HepG2 (cell line): ENCODE results near the gene NAA16. TPM values are rescaled to one million over a fixed set of nuclear protein-coding genes. Genes with fewer than 3 reads are reported as not detected.

ENCODE experiments used
- ATAC-seq: fragments of 200-7000 bp; cut with Tn5 transposase; 3 replicates; pipeline ENCODE4 v1.9.1; 2020; ENCODE audit warnings: mild to moderate bottlenecking, moderate library complexity
- BruUV-seq: library from RNA; stranded (reverse); fragments of 400-500 nt; replicated peaks from 2 replicates; lab custom pipeline; 2021; lab: Mats Ljungman, UMichigan
- CTCF ChIA-PET: fragments of 300-600 bp; formaldehyde crosslinking; extraction: SDS; loops from one replicate; lab custom pipeline; 2021; ENCODE audit warnings: low total read pairs, inconsistent platforms, low intra/inter-chr PET ratio; lab: Yijun Ruan, JAX
- POLR2A ChIA-PET: fragments of 350-600 bp; sonication (Branson Sonifier 250); formaldehyde crosslinking; loops from one replicate; lab custom pipeline; 2020; ENCODE audit warnings: antibody characterized with exemption, inconsistent platforms; lab: Yijun Ruan, JAX
- DNase-seq: peaks from one replicate; pipeline ENCODE4 v3.0.0-alpha.2; 2015; ENCODE audit warnings: low spot score
- FAIRE-seq: peaks from 3 replicates; lab custom pipeline; 2011; peaks lifted over from hg19 to GRCh38; lab: Jason Lieb, UNC
- H2AFZ ChIP-seq: one replicate; pipeline ENCODE4 v1.6.1; 2011; ENCODE audit warnings: low read length, inconsistent platforms
- H3K27ac ChIP-seq: fragments of 300-600 bp; 3 replicates; pipeline ENCODE4 v1.8.0; 2011; ENCODE audit warnings: mixed run types, mild to moderate bottlenecking, mixed read lengths, low read length, inconsistent platforms; ENCODE audit not compliant: insufficient read depth; ENCODE audit errors: extremely low read length
- H3K27me3 ChIP-seq, 2 experiments: fragments of 200-600 bp in 1 of 2; 2 replicates in 1 of 2; 3 replicates in 1 of 2; pipeline versions ENCODE4 v1.6.0 to v1.8.0; 2011; ENCODE audit warnings: low read length in 2 of 2, mild to moderate bottlenecking in 2 of 2, moderate library complexity in 2 of 2, inconsistent platforms in 1 of 2; ENCODE audit not compliant: insufficient read depth in 2 of 2, control insufficient read depth in 1 of 2
- H3K36me3 ChIP-seq, 2 experiments: fragments of 200-600 bp in 1 of 2; replicated peaks in 1 of 2; 2 replicates in 1 of 2; 3 replicates in 1 of 2; pipeline versions ENCODE4 v1.5.1 to v1.8.0; 2011; ENCODE audit warnings: low read length in 2 of 2, inconsistent platforms in 1 of 2; ENCODE audit not compliant: insufficient read depth in 2 of 2, control insufficient read depth in 1 of 2
- H3K4me1 ChIP-seq: 2 replicates; pipeline ENCODE4 v1.5.1; 2012; ENCODE audit warnings: low read length, inconsistent platforms; ENCODE audit not compliant: insufficient read depth
- H3K4me2 ChIP-seq: 2 replicates; pipeline ENCODE4 v1.6.0; 2011; ENCODE audit warnings: low read depth, low read length, inconsistent platforms
- H3K4me3 ChIP-seq, 3 experiments: fragments of 200-600 bp in 1 of 3; sonication (generic), shearing (Covaris generic) in 1 of 3; replicated peaks in 1 of 3; 2 replicates each; pipeline ENCODE4 v1.5.1; 2011 to 2016; ENCODE audit warnings: low read length in 3 of 3, inconsistent platforms in 2 of 3, low read depth in 2 of 3, mild to moderate bottlenecking in 2 of 3, control low read depth in 1 of 3, mixed read lengths in 1 of 3; ENCODE audit not compliant: insufficient read depth in 1 of 3
- H3K79me2 ChIP-seq: one replicate; pipeline ENCODE4 v1.6.1; 2011; ENCODE audit warnings: low read length, inconsistent platforms; ENCODE audit not compliant: insufficient read depth
- H3K9ac ChIP-seq: 2 replicates; pipeline ENCODE4 v1.6.0; 2011; ENCODE audit warnings: mild to moderate bottlenecking, low read depth, low read length, inconsistent platforms; ENCODE audit not compliant: insufficient read depth
- H3K9me3 ChIP-seq: 2 replicates; pipeline ENCODE4 v1.5.1; 2012; ENCODE audit warnings: mild to moderate bottlenecking, low read length
- H4K20me1 ChIP-seq: 2 replicates; pipeline ENCODE4 v1.6.0; 2011; ENCODE audit warnings: inconsistent platforms, mild to moderate bottlenecking, low read length, moderate library complexity; ENCODE audit not compliant: insufficient read depth
- ATF4 ChIP-seq, 2 experiments: fragments of 450-650 bp in 1 of 2; sonication (generic) in 1 of 2; formaldehyde crosslinking; IDR thresholded peaks; 2 replicates each; pipeline versions ENCODE4 v1.5.0 to v1.8.0; 2020 to 2022; ENCODE audit warnings: mild to moderate bottlenecking in 1 of 2, missing genetic modification reagents in 1 of 2
- EHMT2 ChIP-seq: fragments of 200-600 bp; sonication (generic); IDR thresholded peaks from 2 replicates; pipeline ENCODE4 v1.7.0; 2017; ENCODE audit warnings: antibody characterized with exemption, low read depth, low read length, borderline replicate concordance
- ETV5 ChIP-seq: IDR thresholded peaks from 2 replicates; pipeline ENCODE4 v1.6.1; 2018; ENCODE audit warnings: missing biosample characterization, missing genetic modification reagents, inconsistent platforms, borderline replicate concordance
- KLF11 ChIP-seq: IDR thresholded peaks from 2 replicates; pipeline ENCODE4 v1.6.1; 2016; ENCODE audit warnings: missing compliant biosample characterization
- NFATC3 ChIP-seq: sonication (generic); formaldehyde crosslinking; IDR thresholded peaks from 2 replicates; pipeline ENCODE4 v1.5.1; 2020; ENCODE audit warnings: mild to moderate bottlenecking, missing genetic modification reagents
- PAWR ChIP-seq: sonication (generic); formaldehyde crosslinking; IDR thresholded peaks from 2 replicates; pipeline ENCODE4 v1.4.0; 2020; ENCODE audit warnings: missing genetic modification reagents, mild to moderate bottlenecking, borderline replicate concordance
- TERF1 ChIP-seq: sonication (generic); formaldehyde crosslinking; IDR thresholded peaks from 2 replicates; pipeline ENCODE4 v1.8.0; 2022; ENCODE audit warnings: mild to moderate bottlenecking, missing genetic modification reagents, moderate library complexity
- ZEB1 ChIP-seq: IDR thresholded peaks from 2 replicates; pipeline ENCODE4 v1.6.1; 2012; ENCODE audit warnings: mild to moderate bottlenecking, low read depth, inconsistent platforms; ENCODE audit not compliant: insufficient replicate concordance
- ZFP62 ChIP-seq: sonication (generic); formaldehyde crosslinking; IDR thresholded peaks from 2 replicates; pipeline ENCODE4 v1.4.0; 2020; ENCODE audit warnings: missing genetic modification reagents
- ZNF232 ChIP-seq: sonication (generic); formaldehyde crosslinking; IDR thresholded peaks from 2 replicates; pipeline ENCODE4 v1.4.0; 2020; ENCODE audit warnings: missing genetic modification reagents, borderline replicate concordance
- ZNF234 ChIP-seq: sonication (generic); formaldehyde crosslinking; conservative IDR thresholded peaks from 2 replicates; pipeline ENCODE4 v1.5.1; 2020; ENCODE audit warnings: mild to moderate bottlenecking, missing genetic modification reagents
- ZNF280D ChIP-seq: sonication (generic); formaldehyde crosslinking; IDR thresholded peaks from 2 replicates; pipeline ENCODE4 v1.5.1; 2020; ENCODE audit warnings: mild to moderate bottlenecking, missing genetic modification reagents
- ZNF343 ChIP-seq: sonication (generic); formaldehyde crosslinking; IDR thresholded peaks from 2 replicates; pipeline ENCODE4 v1.4.0; 2020; ENCODE audit warnings: mild to moderate bottlenecking, missing genetic modification reagents
- ZNF563 ChIP-seq: sonication (generic); formaldehyde crosslinking; IDR thresholded peaks from 2 replicates; pipeline ENCODE4 v1.8.0; 2022; ENCODE audit warnings: mild to moderate bottlenecking, moderate library complexity, missing genetic modification reagents
- ZNF784 ChIP-seq: sonication (generic); formaldehyde crosslinking; IDR thresholded peaks from 2 replicates; pipeline ENCODE4 v1.5.1; 2020; ENCODE audit warnings: missing genetic modification reagents, mild to moderate bottlenecking, borderline replicate concordance
- WGBS: methylation state at CpG from one replicate; pipeline ENCODE4 v1.1.6; 2017; ENCODE audit warnings: low lambda C conversion rate; 5-methylcytosine and 5-hydroxymethylcytosine counted together
- in situ Hi-C: cut with HindIII; loops from 2 replicates; pipeline ENCODE4 v1.10.0; 2017; ENCODE audit warnings: low pct_unique_long_range_greater_than_20kb; ENCODE audit not compliant: extremely low pct_ligation_motif_present
- intact Hi-C: fragments of 100-400 bp; cut with micrococcal nuclease; formaldehyde crosslinking; loops from one replicate; pipeline ENCODE4 v1.10.0; 2022; ENCODE audit not compliant: unreplicated experiment
- polyA plus RNA-seq, 8 experiments: library from polyadenylated mRNA; depleted of rRNA in 3 of 8; stranded (reverse) in 7 of 8; unstranded in 1 of 8; fragments of >200 nt; fragmentation: Illumina TruSeq in 4 of 8; extraction: Trizol in 4 of 8; gene quantifications; 2 replicates each; pipeline versions ENCODE4 v1.2.1 to v1.2.3, GENCODE V29; 2011 to 2016; ENCODE audit warnings: low read depth in 4 of 8, missing spikeins in 1 of 8, mixed read lengths in 1 of 8; ENCODE audit not compliant: insufficient read depth in 1 of 8
- total RNA-seq, 5 experiments: library from RNA; depleted of rRNA; stranded (reverse); fragments of >200 nt; fragmentation: Illumina TruSeq; extraction: Trizol; gene quantifications; 2 replicates each; pipeline ENCODE4 v1.2.3, GENCODE V29; 2016; ENCODE audit warnings: low read depth in 1 of 5

The NAA16 gene
- total and polyA plus RNA-seq, 2 of the 13 experiments (the other 11 are each of a cell fraction or from before 2014, with no cell fraction given): 9.2 to 15.1 TPM

GRCh38 chr13:41383386-41383785 is 72.3 kb downstream of the NAA16 start:
- H3K9ac ChIP-seq: no peak overlapping the region
- H3K4me2 ChIP-seq: no peak overlapping the region
- intact Hi-C loops: no loop called here
- TF ChIP-seq ZNF784 (CRISPR knock-in tag) (no peak), NFATC3 (no peak), PAWR (CRISPR knock-in tag) (no peak), EHMT2 (no peak), ZNF343 (CRISPR knock-in tag) (no peak), ATF4 (CRISPR knock-in tag; IDR thresholded peaks at IDR 0.05) (no peak), KLF11 (CRISPR knock-in tag) (no peak), TERF1 (CRISPR knock-in tag) (no peak), ZNF234 (CRISPR knock-in tag) (no peak), ZNF280D (CRISPR knock-in tag) (no peak), ZNF232 (CRISPR knock-in tag) (no peak), ZEB1 (no peak), ZNF563 (CRISPR knock-in tag) (no peak), ETV5 (no peak), ZFP62 (CRISPR knock-in tag) (no peak)
- FAIRE-seq (no peak), DNase-seq (no peak), ATAC-seq (no peak)
- in situ Hi-C loops: no loop called here
- H3K36me3 ChIP-seq: no peaks in the 10 kb centered on the region
- H3K4me3 ChIP-seq: no peak overlapping the region
- no peaks in the 10 kb centered on the region for H3K27me3 ChIP-seq
- no peak overlapping the region for H3K27ac ChIP-seq
- CTCF ChIA-PET: no interaction called here
- POLR2A ChIA-PET: no interaction called here
- no peak overlapping the region for H2AFZ ChIP-seq
- no peaks in the 10 kb centered on the region for H3K9me3 ChIP-seq
- H3K79me2 ChIP-seq: no peaks in the 10 kb centered on the region
- no peaks in the 10 kb centered on the region for H3K4me1 ChIP-seq
- no peaks in the 10 kb centered on the region for H4K20me1 ChIP-seq
- WGBS: 11% methylated on average over 3 of the region's 3 CpGs
- no TSS peak for BruUV-seq
